CD14-positive monocyte (primary cell): ENCODE measurements around the gene PDE1A. TPM values are rescaled to one million over a fixed set of nuclear protein-coding genes. Genes with fewer than 3 reads are reported as not detected.

ENCODE experiments used
- DNase-seq, 3 donors: peaks; one replicate each; pipeline ENCODE4 v3.0.0-alpha.2; 2011 to 2022
- H2AFZ ChIP-seq: 2 replicates; pipeline ENCODE4 v1.6.0; 2012; ENCODE audit warnings: mild to moderate bottlenecking, low read depth, low read length, inconsistent platforms; ENCODE audit not compliant: insufficient read depth, poor library complexity, severe bottlenecking
- H3K27ac ChIP-seq, 2 donors: 1 replicate in 1 of 2; 2 replicates in 1 of 2; pipeline ENCODE4 v1.5.1; 2012 to 2013; ENCODE audit warnings: low read length in 2 of 2, control low read depth in 1 of 2, inconsistent platforms in 1 of 2, low read depth in 1 of 2, mild to moderate bottlenecking in 1 of 2
- H3K27me3 ChIP-seq, 2 donors: one replicate each; pipeline versions ENCODE4 v1.6.0 to v1.6.1; 2011 to 2013; ENCODE audit warnings: low read length in 2 of 2; ENCODE audit not compliant: control insufficient read depth in 2 of 2, insufficient read depth in 2 of 2
- H3K36me3 ChIP-seq, 2 donors: replicated peaks in 1 of 2; 1 replicate in 1 of 2; 2 replicates in 1 of 2; pipeline versions ENCODE4 v1.5.1 to v1.6.1; 2012 to 2013; ENCODE audit warnings: low read length in 2 of 2, control low read depth in 1 of 2, inconsistent platforms in 1 of 2, mild to moderate bottlenecking in 1 of 2; ENCODE audit not compliant: insufficient read depth in 2 of 2, control insufficient read depth in 1 of 2
- H3K4me1 ChIP-seq, 2 donors: 1 replicate in 1 of 2; 2 replicates in 1 of 2; pipeline versions ENCODE4 v1.5.1 to v1.6.1; 2012 to 2013; ENCODE audit warnings: low read length in 2 of 2, control low read depth in 1 of 2, inconsistent platforms in 1 of 2, mild to moderate bottlenecking in 1 of 2, moderate library complexity in 1 of 2; ENCODE audit not compliant: insufficient read depth in 2 of 2, control insufficient read depth in 1 of 2
- H3K4me2 ChIP-seq: replicated peaks from 2 replicates; pipeline ENCODE3; 2012; ENCODE audit warnings: low read length, moderate library complexity, mild to moderate bottlenecking; ENCODE audit not compliant: poor library complexity, severe bottlenecking; ENCODE audit errors: extremely low read depth
- H3K4me3 ChIP-seq, 3 experiments: fragments of 200-600 bp in 1 of 3; sonication (generic) in 1 of 3; replicated peaks in 1 of 3; 1 replicate in 2 of 3; 2 replicates in 1 of 3; pipeline ENCODE4 v1.5.1; 2011 to 2013; ENCODE audit warnings: low read length in 3 of 3, mild to moderate bottlenecking in 3 of 3, control low read depth in 2 of 3, low read depth in 2 of 3, inconsistent platforms in 1 of 3, moderate library complexity in 1 of 3
- H3K79me2 ChIP-seq: 2 replicates; pipeline ENCODE4 v1.6.0; 2012; ENCODE audit warnings: mild to moderate bottlenecking, control low read depth, inconsistent platforms, low read length, moderate library complexity; ENCODE audit not compliant: insufficient read depth
- H3K9ac ChIP-seq: 2 replicates; pipeline ENCODE4 v1.6.0; 2017; ENCODE audit warnings: low read length, mild to moderate bottlenecking; ENCODE audit not compliant: insufficient read depth, poor library complexity, severe bottlenecking
- H3K9me3 ChIP-seq, 2 donors: replicated peaks in 1 of 2; 1 replicate in 1 of 2; 2 replicates in 1 of 2; pipeline versions ENCODE4 v1.5.1 to v1.6.1; 2012 to 2013; ENCODE audit warnings: low read length in 2 of 2, control low read depth in 1 of 2; ENCODE audit not compliant: control insufficient read depth in 1 of 2, insufficient read depth in 1 of 2
- H4K20me1 ChIP-seq: 2 replicates; pipeline ENCODE4 v1.6.0; 2012; ENCODE audit warnings: mild to moderate bottlenecking, low read length, control low read depth, moderate library complexity; ENCODE audit not compliant: insufficient read depth
- H3K27ac Mint-ChIP-seq, 7 donors: one replicate each; pipeline ENCODE4 v1.8.0; 2020; ENCODE audit warnings: mild to moderate bottlenecking in 7 of 7, mixed read lengths in 7 of 7, moderate library complexity in 6 of 7, inconsistent platforms in 2 of 7
- H3K27me3 Mint-ChIP-seq, 3 donors: one replicate each; pipeline ENCODE4 v1.8.0; 2021 to 2022; ENCODE audit warnings: low read depth in 3 of 3, mild to moderate bottlenecking in 3 of 3, mixed read lengths in 3 of 3, moderate library complexity in 3 of 3, inconsistent platforms in 1 of 3
- H3K36me3 Mint-ChIP-seq, 2 donors: one replicate each; pipeline ENCODE4 v1.8.0; 2020; ENCODE audit warnings: mixed read lengths in 2 of 2, inconsistent platforms in 1 of 2, mild to moderate bottlenecking in 1 of 2
- H3K4me1 Mint-ChIP-seq: one replicate; pipeline ENCODE4 v1.8.0; 2020; ENCODE audit warnings: mild to moderate bottlenecking, mixed read lengths
- H3K4me3 Mint-ChIP-seq, 2 donors: one replicate each; pipeline ENCODE4 v1.8.0; 2020; ENCODE audit warnings: mild to moderate bottlenecking in 2 of 2, mixed read lengths in 2 of 2, moderate library complexity in 1 of 2
- H3K9me3 Mint-ChIP-seq, 7 donors: one replicate each; pipeline ENCODE4 v1.8.0; 2020 to 2022; ENCODE audit warnings: mixed read lengths in 7 of 7, mild to moderate bottlenecking in 6 of 7, moderate library complexity in 6 of 7, inconsistent platforms in 2 of 7
- WGBS: methylation state at CpG from one replicate; pipeline ENCODE4 v1.1.5; 2013; ENCODE audit warnings: missing lambda C conversion rate; ENCODE audit not compliant: insufficient coverage; 5-methylcytosine and 5-hydroxymethylcytosine counted together
- intact Hi-C, 2 donors: fragments of 100-400 bp; cut with micrococcal nuclease; formaldehyde crosslinking; loops; one replicate each; pipeline versions ENCODE4 v1.15.0 to v1.15.1; 2023
- polyA plus RNA-seq, 3 donors: library from polyadenylated mRNA; depleted of rRNA in 1 of 3; unstranded in 2 of 3; stranded (reverse) in 1 of 3; fragments of 300-500 nt in 2 of 3; fragments of >200 nt in 1 of 3; fragmentation: Illumina TruSeq in 2 of 3; gene quantifications; 1 replicate in 2 of 3; 2 replicates in 1 of 3; pipeline ENCODE4 v1.2.3, GENCODE V29; 2012 to 2021
- TF ChIP-seq, protein P1 (sequence below): fragments of 200-600 bp; IDR thresholded peaks from one replicate; pipeline ENCODE4 v1.8.0; 2022; ENCODE audit warnings: antibody characterized with exemption, mild to moderate bottlenecking

Gene PDE1A
- polyA plus RNA-seq, 3 donors, result not detected

DNA sequence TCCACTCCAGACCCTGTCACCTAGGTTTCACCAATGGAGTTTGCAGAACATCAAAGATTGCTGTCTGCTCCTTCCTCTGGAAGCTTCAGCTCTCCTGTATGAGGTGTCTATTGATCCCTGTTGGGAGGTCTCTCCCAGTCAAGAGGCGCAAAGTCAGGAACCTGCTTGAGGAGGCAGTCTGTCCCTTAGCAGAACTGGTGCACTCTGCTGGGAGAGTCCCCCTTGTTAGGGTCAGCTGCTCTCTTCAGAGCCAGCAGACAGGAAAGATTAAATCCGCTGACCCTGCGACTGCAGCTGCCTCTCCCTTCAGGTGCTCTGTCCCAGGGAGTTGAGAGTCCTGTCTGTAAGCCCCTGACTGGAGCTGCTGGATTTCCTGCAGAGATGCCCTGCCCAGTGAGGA lies 245.5 kb downstream of the PDE1A start:
- Mint-ChIP-seq H3K4me1 (no peaks in the 10 kb centered on the region), H3K27ac (no peak overlapping the region), H3K9me3 (peaks cover 3 to 10% (median 3%) of the 10 kb centered on the region in 7 donors), H3K36me3 (no peaks in the 10 kb centered on the region), H3K4me3 (no peak overlapping the region), H3K27me3 (peaks cover 0 to 5% (median 0%) of the 10 kb centered on the region in 3 donors)
- Histone ChIP-seq H3K27me3 (no peaks in the 10 kb centered on the region), H3K9ac (no peak overlapping the region), H3K36me3 (no peaks in the 10 kb centered on the region), H3K9me3 (peaks cover 0 to 4% of the 10 kb centered on the region in 2 donors), H2AFZ (no peak overlapping the region), H3K27ac (no peak overlapping the region), H4K20me1 (no peaks in the 10 kb centered on the region), H3K4me1 (no peaks in the 10 kb centered on the region), H3K79me2 (no peaks in the 10 kb centered on the region), H3K4me3 (no peak overlapping the region), H3K4me2 (no peak overlapping the region)
- intact Hi-C loops, result loop anchor here in 1 of 2 donors (5.0 kb wide), 1 partner anchor 796 kb away; no protein-coding TSS in a partner anchor
- DNase-seq, result no peak
- 100% methylated on average over 3 of the region's 3 CpGs for WGBS
- TF ChIP-seq, protein P1, sequence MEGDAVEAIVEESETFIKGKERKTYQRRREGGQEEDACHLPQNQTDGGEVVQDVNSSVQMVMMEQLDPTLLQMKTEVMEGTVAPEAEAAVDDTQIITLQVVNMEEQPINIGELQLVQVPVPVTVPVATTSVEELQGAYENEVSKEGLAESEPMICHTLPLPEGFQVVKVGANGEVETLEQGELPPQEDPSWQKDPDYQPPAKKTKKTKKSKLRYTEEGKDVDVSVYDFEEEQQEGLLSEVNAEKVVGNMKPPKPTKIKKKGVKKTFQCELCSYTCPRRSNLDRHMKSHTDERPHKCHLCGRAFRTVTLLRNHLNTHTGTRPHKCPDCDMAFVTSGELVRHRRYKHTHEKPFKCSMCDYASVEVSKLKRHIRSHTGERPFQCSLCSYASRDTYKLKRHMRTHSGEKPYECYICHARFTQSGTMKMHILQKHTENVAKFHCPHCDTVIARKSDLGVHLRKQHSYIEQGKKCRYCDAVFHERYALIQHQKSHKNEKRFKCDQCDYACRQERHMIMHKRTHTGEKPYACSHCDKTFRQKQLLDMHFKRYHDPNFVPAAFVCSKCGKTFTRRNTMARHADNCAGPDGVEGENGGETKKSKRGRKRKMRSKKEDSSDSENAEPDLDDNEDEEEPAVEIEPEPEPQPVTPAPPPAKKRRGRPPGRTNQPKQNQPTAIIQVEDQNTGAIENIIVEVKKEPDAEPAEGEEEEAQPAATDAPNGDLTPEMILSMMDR, result no peak

DNA sequence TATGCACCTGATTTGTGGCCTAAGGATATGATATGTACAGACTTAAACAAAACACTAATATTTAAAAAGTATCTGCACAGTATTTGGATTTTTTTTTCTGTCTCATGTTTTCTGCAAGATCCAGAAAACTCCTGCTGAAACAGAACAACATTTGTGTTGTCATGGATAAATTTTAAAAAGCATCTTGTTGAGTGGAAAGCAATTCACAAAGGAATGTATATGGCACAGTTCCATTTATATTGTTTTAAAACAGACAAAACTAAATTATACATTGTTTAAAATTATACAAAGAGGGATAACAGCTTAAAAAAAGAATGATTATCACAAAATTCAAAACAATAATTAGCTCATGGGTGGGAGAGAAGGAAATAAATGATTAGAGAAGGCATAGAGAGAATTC lies 247.7 kb downstream of the PDE1A start:
- no peak overlapping the region for H3K4me3 ChIP-seq
- peaks cover 3 to 10% (median 3%) of the 10 kb centered on the region in 7 donors for H3K9me3 Mint-ChIP-seq
- H3K27ac ChIP-seq, result no peak overlapping the region
- no peaks in the 10 kb centered on the region for H3K36me3 ChIP-seq
- intact Hi-C loops, result no loop called here
- no peaks in the 10 kb centered on the region for H3K27me3 ChIP-seq
- TF ChIP-seq, protein P1, result no peak
- no peak overlapping the region for H3K27ac Mint-ChIP-seq
- H3K36me3 Mint-ChIP-seq, result no peaks in the 10 kb centered on the region
- no peaks in the 10 kb centered on the region for H3K4me1 ChIP-seq
- no peak overlapping the region for H2AFZ ChIP-seq
- no peaks in the 10 kb centered on the region for H3K79me2 ChIP-seq
- H3K4me3 Mint-ChIP-seq, result no peak overlapping the region
- no peak overlapping the region for H3K9ac ChIP-seq
- no peaks in the 10 kb centered on the region for H4K20me1 ChIP-seq
- no peak overlapping the region for H3K4me2 ChIP-seq
- H3K9me3 ChIP-seq, result peaks cover 0 to 4% of the 10 kb centered on the region in 2 donors
- H3K4me1 Mint-ChIP-seq, result no peaks in the 10 kb centered on the region
- DNase-seq, result no peak
- H3K27me3 Mint-ChIP-seq, result peaks cover 0 to 5% (median 0%) of the 10 kb centered on the region in 3 donors
